ENCODE data around the gene WBP2. TPM values are rescaled to one million over a fixed set of nuclear protein-coding genes. Genes with fewer than 3 reads are reported as not detected.
A peak's percentile ranks its signal among the peaks of the same experiment; 100 is the strongest.

WBP2 gene
- total and polyA plus RNA-seq, 12 donors: 130 to 210 (median 173) TPM

DNA sequence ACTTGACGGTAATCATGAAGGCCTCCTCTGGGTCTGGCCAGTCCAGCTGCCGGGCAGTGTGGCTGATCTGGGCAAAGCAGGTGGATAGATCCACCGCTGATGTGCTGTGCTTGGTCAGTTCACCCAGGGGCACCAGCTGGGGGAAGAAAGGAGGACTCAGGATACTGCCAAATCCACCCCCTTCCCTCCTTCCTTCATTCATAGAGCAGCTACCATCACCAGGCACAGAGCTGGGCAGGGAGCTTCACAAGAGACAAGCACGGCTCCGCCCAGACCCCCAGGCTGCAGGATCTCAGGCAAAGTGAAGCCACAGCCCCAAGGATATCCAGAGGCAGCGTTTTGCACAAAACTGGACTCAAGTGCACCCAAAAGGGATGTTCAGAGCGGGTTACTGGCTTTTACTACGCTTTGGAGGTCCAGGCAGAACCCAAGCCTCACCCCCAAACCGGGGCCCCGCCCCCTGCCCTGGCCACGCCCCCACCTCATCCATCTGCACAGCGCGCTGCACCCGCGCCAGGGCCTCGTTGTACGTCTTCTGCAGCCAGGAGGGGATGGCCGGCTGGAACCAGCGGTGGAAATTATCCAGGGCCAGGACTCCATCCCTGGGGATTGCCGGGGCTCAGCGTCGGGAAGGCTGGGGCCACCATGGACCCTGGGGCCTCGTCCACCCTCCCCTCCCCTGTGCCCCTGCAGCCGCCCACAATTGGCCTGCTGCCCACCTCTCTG is 20.0 kb downstream of the WBP2 start:
- ATAC-seq (no peak), DNase-seq (no peak)
- H3K4me3 ChIP-seq: no peak overlapping the region
- 69 to 73% methylated on average over 24 of the region's 24 CpGs for WGBS, 2 donors
- H3K4me1 ChIP-seq: peaks cover 0 to 44% (median 21%) of the 10 kb centered on the region in 9 donors
- TF ChIP-seq, protein P1, sequence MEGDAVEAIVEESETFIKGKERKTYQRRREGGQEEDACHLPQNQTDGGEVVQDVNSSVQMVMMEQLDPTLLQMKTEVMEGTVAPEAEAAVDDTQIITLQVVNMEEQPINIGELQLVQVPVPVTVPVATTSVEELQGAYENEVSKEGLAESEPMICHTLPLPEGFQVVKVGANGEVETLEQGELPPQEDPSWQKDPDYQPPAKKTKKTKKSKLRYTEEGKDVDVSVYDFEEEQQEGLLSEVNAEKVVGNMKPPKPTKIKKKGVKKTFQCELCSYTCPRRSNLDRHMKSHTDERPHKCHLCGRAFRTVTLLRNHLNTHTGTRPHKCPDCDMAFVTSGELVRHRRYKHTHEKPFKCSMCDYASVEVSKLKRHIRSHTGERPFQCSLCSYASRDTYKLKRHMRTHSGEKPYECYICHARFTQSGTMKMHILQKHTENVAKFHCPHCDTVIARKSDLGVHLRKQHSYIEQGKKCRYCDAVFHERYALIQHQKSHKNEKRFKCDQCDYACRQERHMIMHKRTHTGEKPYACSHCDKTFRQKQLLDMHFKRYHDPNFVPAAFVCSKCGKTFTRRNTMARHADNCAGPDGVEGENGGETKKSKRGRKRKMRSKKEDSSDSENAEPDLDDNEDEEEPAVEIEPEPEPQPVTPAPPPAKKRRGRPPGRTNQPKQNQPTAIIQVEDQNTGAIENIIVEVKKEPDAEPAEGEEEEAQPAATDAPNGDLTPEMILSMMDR (IDR thresholded peaks at IDR 0.05): no peak
- intact Hi-C loops (cut with DNase I): no loop called here
- peak overlapping the region in 1 of 10 donors; percentile 1 for H3K27ac ChIP-seq
- H3K9me3 ChIP-seq: no peaks in the 10 kb centered on the region
- H3K27me3 ChIP-seq: no peaks in the 10 kb centered on the region
- peaks cover 0 to 83% (median 0%) of the 10 kb centered on the region in 9 donors for H3K36me3 ChIP-seq

DNA sequence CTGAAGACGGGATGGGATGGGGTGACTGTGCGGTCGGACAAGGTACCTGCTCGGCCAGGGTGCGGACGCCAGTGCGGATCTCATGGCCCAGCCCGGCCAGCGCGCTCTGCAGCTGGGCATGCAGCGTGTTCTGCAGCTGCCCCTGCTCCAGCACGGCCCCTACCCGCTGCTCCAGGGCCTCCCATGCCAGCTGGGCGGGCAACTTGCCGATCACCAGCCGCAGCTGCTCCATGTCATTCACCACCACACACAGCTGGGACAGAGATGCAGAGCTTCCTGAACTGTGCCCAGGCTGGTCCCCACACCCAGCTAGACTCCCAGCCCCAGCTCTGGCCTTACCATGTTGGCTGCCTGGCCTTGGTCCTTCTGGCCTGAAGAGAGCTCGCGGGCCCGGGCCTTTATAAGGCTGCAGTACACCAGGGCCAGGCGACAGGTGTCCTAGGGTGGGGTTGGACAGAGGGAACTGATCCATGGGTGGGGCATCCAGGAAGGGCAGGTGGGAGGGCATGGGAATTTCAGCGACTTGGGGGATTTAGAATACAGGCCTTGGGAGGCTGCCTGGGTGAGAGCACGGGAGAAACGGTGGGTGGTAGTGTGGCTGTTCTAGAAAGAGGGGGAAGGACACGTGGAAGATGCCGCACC is 20.7 kb downstream of the WBP2 start:
- peak in 1 of 8 donors; percentile 3 for ATAC-seq
- Histone ChIP-seq H3K9me3 (no peaks in the 10 kb centered on the region), H3K4me3 (no peak overlapping the region), H3K27me3 (no peaks in the 10 kb centered on the region), H3K4me1 (peaks cover 0 to 44% (median 21%) of the 10 kb centered on the region in 9 donors), H3K36me3 (peaks cover 0 to 83% (median 0%) of the 10 kb centered on the region in 9 donors), H3K27ac (peak overlapping the region in 1 of 10 donors; percentile 1)
- intact Hi-C loops (cut with DNase I): no loop called here
- no peak for DNase-seq
- WGBS, 2 donors: 96% methylated on average over 25 of the region's 25 CpGs
- TF ChIP-seq, protein P1 (IDR thresholded peaks at IDR 0.05): no peak

DNA sequence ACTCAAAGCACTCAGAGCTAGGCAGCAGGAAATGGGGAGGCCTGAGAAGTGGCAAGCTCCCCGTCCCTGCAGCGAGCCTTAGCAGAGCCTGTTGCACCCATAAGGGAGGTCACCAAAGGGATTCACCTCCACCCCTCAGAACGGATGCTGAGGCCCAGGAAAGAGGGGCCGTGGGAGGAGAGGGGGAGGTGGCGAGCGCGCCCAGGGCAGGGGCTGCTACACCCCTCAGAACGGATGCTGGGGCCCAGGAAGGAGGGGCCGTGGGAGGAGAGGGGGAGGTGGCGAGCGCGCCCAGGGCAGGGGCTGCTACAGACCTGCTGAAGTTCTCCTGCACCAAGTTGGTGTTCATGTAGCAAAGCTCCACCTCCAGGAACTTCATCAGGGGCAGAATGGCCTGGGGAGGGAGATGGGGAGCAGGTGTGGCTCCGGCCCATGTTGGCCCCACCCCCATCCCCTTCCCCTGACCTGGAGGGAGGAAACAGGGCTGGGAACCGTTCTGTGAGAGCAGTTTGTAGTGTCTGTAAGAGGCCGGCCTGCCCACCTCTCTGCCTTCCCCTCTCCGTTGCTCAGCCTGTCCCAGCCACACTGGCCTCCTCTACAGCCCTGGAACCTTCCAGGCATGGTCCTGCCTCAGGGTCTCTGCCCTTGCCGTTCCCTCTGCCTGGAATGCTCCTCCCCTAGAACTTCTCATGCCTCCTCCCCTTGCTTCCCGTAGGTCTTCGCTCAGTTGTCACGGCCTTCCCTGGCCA is 22.3 kb downstream of the WBP2 start:
- Histone ChIP-seq H3K27ac (peak overlapping the region in 9 of 10 donors; percentile 10 to 87 (median 54)), H3K36me3 (peaks cover 0 to 83% (median 0%) of the 10 kb centered on the region in 9 donors), H3K9me3 (no peaks in the 10 kb centered on the region), H3K27me3 (no peaks in the 10 kb centered on the region), H3K4me1 (peaks cover 5 to 41% (median 24%) of the 10 kb centered on the region in 9 donors), H3K4me3 (peak overlapping the region in 1 of 10 donors; percentile 25)
- DNase-seq (no peak), ATAC-seq (peak in 6 of 8 donors; percentile 20 to 64 (median 33))
- intact Hi-C loops (cut with DNase I): no loop called here
- TF ChIP-seq, protein P1 (IDR thresholded peaks at IDR 0.05): no peak
- 48 to 51% methylated on average over 20 of the region's 20 CpGs for WGBS, 2 donors

DNA sequence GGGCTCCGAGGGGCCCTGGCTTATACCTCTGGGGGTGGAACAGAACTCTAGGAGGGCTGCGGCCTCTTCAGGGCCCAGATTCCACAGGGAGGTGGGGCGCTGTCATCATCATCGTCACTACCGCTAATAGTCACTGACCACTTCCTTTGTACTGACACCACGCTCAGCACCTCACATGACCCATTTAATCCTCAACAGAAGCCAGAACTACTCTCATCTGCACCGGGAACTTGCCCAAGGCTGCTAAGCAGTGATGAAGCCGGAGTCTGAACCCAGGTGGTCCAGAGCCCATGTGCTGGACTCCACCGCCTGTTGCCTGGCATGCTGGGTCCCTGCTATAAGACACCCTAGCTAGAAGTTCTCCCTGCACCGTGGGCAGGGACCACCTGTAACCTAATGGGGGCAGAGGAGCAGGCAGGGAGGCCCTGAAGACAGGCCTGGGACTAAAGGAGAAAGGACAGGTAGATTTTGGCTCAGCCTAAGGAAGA is 22.9 kb downstream of the WBP2 start:
- ATAC-seq (peak in 5 of 8 donors; percentile 6 to 51 (median 35)), DNase-seq (no peak)
- no peaks in the 10 kb centered on the region for H3K9me3 ChIP-seq
- TF ChIP-seq, protein P1 (IDR thresholded peaks at IDR 0.05): no peak
- H3K4me3 ChIP-seq: peak overlapping the region in 1 of 10 donors; percentile 25
- peaks cover 0 to 89% (median 0%) of the 10 kb centered on the region in 9 donors for H3K36me3 ChIP-seq
- H3K27me3 ChIP-seq: no peaks in the 10 kb centered on the region
- peak overlapping the region in 7 of 10 donors; percentile 31 to 87 (median 54) for H3K27ac ChIP-seq
- WGBS, 2 donors: 72 to 76% methylated on average over 10 of the region's 10 CpGs
- intact Hi-C loops (cut with DNase I): no loop called here
- peaks cover 11 to 45% (median 29%) of the 10 kb centered on the region in 9 donors for H3K4me1 ChIP-seq

Measured in heart right ventricle (tissue), 16 donors.